Loucy (cell line): ENCODE results near the gene FAR2.

Experiments
- H2AFZ ChIP-seq: fragments of 200-600 bp; sonication (generic); 2 replicates; pipeline ENCODE4 v1.6.0; 2016; ENCODE audit warnings: antibody characterized with exemption, mild to moderate bottlenecking, low read length, moderate library complexity
- H3F3A ChIP-seq: fragments of 200-600 bp; 2 replicates; pipeline ENCODE4 v1.6.0; 2016; ENCODE audit warnings: antibody characterized with exemption, low read depth, mild to moderate bottlenecking
- H3K27me3 ChIP-seq: fragments of 200-600 bp; sonication (generic); 2 replicates; pipeline ENCODE4 v1.6.1; 2014; ENCODE audit warnings: low read length, mild to moderate bottlenecking; ENCODE audit not compliant: insufficient read depth, poor library complexity, severe bottlenecking
- H3K36me3 ChIP-seq: fragments of 200-600 bp; sonication (generic); 2 replicates; pipeline ENCODE4 v1.6.1; 2016; ENCODE audit warnings: low read length; ENCODE audit not compliant: insufficient read depth
- H3K4me1 ChIP-seq: fragments of 200-600 bp; sonication (generic); 2 replicates; pipeline ENCODE4 v1.5.1; 2014; ENCODE audit warnings: low read length, mild to moderate bottlenecking; ENCODE audit not compliant: insufficient read depth, poor library complexity, severe bottlenecking
- H3K4me2 ChIP-seq: fragments of 200-600 bp; sonication (generic); 2 replicates; pipeline ENCODE4 v1.6.0; 2014; ENCODE audit warnings: antibody characterized with exemption, low read length, low read depth, mild to moderate bottlenecking; ENCODE audit not compliant: poor library complexity, severe bottlenecking
- H3K4me3 ChIP-seq: fragments of 200-600 bp; sonication (generic); 2 replicates; pipeline ENCODE4 v1.5.1; 2014; ENCODE audit warnings: low read length, mild to moderate bottlenecking, mixed read lengths; ENCODE audit not compliant: poor library complexity, severe bottlenecking
- H3K79me2 ChIP-seq: fragments of 200-600 bp; sonication (generic); 2 replicates; pipeline ENCODE4 v1.6.1; 2014; ENCODE audit warnings: low read length; ENCODE audit not compliant: insufficient read depth
- H3K9ac ChIP-seq: fragments of 200-600 bp; sonication (generic); 2 replicates; pipeline ENCODE4 v1.6.0; 2014; ENCODE audit warnings: mild to moderate bottlenecking, low read depth, low read length, moderate library complexity; ENCODE audit not compliant: poor library complexity, severe bottlenecking
- H3K9me2 ChIP-seq: fragments of 200-600 bp; sonication (generic); replicated peaks from 2 replicates; pipeline ENCODE4 v1.6.1; 2016; ENCODE audit warnings: low read depth, low read length, mixed read lengths
- H3K9me3 ChIP-seq: fragments of 200-600 bp; sonication (generic); 2 replicates; pipeline ENCODE4 v1.6.1; 2014; ENCODE audit warnings: mild to moderate bottlenecking, antibody characterized with exemption, low read length, low read depth; ENCODE audit not compliant: insufficient read depth
- H4K20me1 ChIP-seq: fragments of 200-600 bp; sonication (generic); 2 replicates; pipeline ENCODE4 v1.6.0; 2014; ENCODE audit warnings: antibody characterized with exemption, low read length, mild to moderate bottlenecking; ENCODE audit not compliant: insufficient read depth, poor library complexity, severe bottlenecking
- CTCF ChIP-seq: fragments of 200-600 bp; sonication (generic); conservative IDR thresholded peaks from 2 replicates; pipeline ENCODE4 v1.5.1; 2014; ENCODE audit warnings: mild to moderate bottlenecking, antibody characterized with exemption, low read length
- EZH2phosphoT487 ChIP-seq: fragments of 200-600 bp; IDR thresholded peaks from 2 replicates; pipeline ENCODE4 v1.6.1; 2018; ENCODE audit warnings: antibody characterized with exemption, mild to moderate bottlenecking, moderate library complexity, borderline replicate concordance

FAR2 gene

GRCh38 chr12:29314416-29314815, 165.3 kb downstream of the FAR2 start:
- Histone ChIP-seq H3K9ac (no peak overlapping the region), H3K4me1 (peaks cover 6% of the 10 kb centered on the region), H3K36me3 (peaks cover 27% of the 10 kb centered on the region; the same call in 1 of the 2 replicates), H3K27me3 (no peaks in the 10 kb centered on the region), H4K20me1 (no peaks in the 10 kb centered on the region), H3K4me2 (no peak overlapping the region), H2AFZ (no peak overlapping the region), H3K4me3 (no peak overlapping the region), H3K9me2 (no peaks in the 10 kb centered on the region), H3K79me2 (no peaks in the 10 kb centered on the region), H3K9me3 (no peaks in the 10 kb centered on the region), H3F3A (no peaks in the 10 kb centered on the region)
- no peak for TF ChIP-seq EZH2phosphoT487
- TF ChIP-seq CTCF, result no peak

GRCh38 chr12:29316752-29317151, 167.7 kb downstream of the FAR2 start:
- no peaks in the 10 kb centered on the region for H3K27me3 ChIP-seq
- H3K9me2 ChIP-seq, result no peaks in the 10 kb centered on the region
- H3F3A ChIP-seq, result no peaks in the 10 kb centered on the region
- no peak overlapping the region for H3K9ac ChIP-seq
- H3K4me2 ChIP-seq, result no peak overlapping the region
- H3K36me3 ChIP-seq, result peaks cover 19% of the 10 kb centered on the region; the same call in 1 of the 2 replicates
- H3K79me2 ChIP-seq, result no peaks in the 10 kb centered on the region
- H3K4me3 ChIP-seq, result no peak overlapping the region
- H2AFZ ChIP-seq, result no peak overlapping the region
- no peaks in the 10 kb centered on the region for H4K20me1 ChIP-seq
- TF ChIP-seq EZH2phosphoT487 (no peak), CTCF (no peak)
- H3K9me3 ChIP-seq, result no peaks in the 10 kb centered on the region
- H3K4me1 ChIP-seq, result peaks cover 6% of the 10 kb centered on the region

- Histone ChIP-seq H3K9ac (no peak overlapping the region), H4K20me1 (no peaks in the 10 kb centered on the region), H3K9me3 (no peaks in the 10 kb centered on the region; the same call in 1 of the 2 replicates), H2AFZ (0 out of 2 replicates have a peak overlapping the region, but pooled peaks have one; percentile 44), H3K79me2 (no peaks in the 10 kb centered on the region), H3K9me2 (no peaks in the 10 kb centered on the region), H3K4me3 (peak overlapping the region; percentile 24), H3F3A (no peaks in the 10 kb centered on the region), H3K27me3 (no peaks in the 10 kb centered on the region), H3K36me3 (peaks cover 19% of the 10 kb centered on the region), H3K4me2 (peak overlapping the region; percentile 38), H3K4me1 (peaks cover 6% of the 10 kb centered on the region)
- peak; percentile 100 for TF ChIP-seq CTCF
- no peak for TF ChIP-seq EZH2phosphoT487
Observed at GRCh38 chr12:29317556-29318363, 168.7 kb downstream of the FAR2 start.
